IMR-90 (cell line): Measurements from ENCODE around the gene WDR1. TPM values are rescaled to one million over a fixed set of nuclear protein-coding genes. Genes with fewer than 3 reads are reported as not detected.

Experiments
- ATAC-seq: fragments of 200-7000 bp; cut with Tn5 transposase; 2 replicates; pipeline ENCODE4 v1.9.1; 2020; ENCODE audit warnings: low read depth, mild to moderate bottlenecking, moderate library complexity
- BruUV-seq: library from RNA; stranded (reverse); fragments of 400-500 nt; replicated peaks from 2 replicates; lab custom pipeline; 2021; lab: Mats Ljungman, UMichigan
- CTCF ChIA-PET: fragments of 300-600 bp; formaldehyde crosslinking; extraction: SDS; loops from one replicate; lab custom pipeline; 2021; ENCODE audit warnings: antibody characterized with exemption; lab: Yijun Ruan, JAX
- POLR2A ChIA-PET: fragments of 300-600 bp; sonication (Branson Sonifier 250); formaldehyde crosslinking; loops from one replicate; lab custom pipeline; 2022; ENCODE audit warnings: antibody characterized with exemption; ENCODE audit not compliant: unreplicated experiment; lab: Charles Lee
- DNase-seq: peaks from one replicate; pipeline ENCODE4 v3.0.0; 2013
- H2AFZ ChIP-seq: replicated peaks from 2 replicates; pipeline ENCODE3; 2013; ENCODE audit warnings: low read length, mild to moderate bottlenecking; ENCODE audit not compliant: poor library complexity
- H2AK5ac ChIP-seq: 2 replicates; pipeline ENCODE4 v1.6.1; 2013; ENCODE audit warnings: low read depth, low read length, inconsistent platforms
- H2AK9ac ChIP-seq: replicated peaks from 2 replicates; pipeline ENCODE3; 2013; ENCODE audit warnings: mild to moderate bottlenecking, low read depth, low read length, moderate library complexity; ENCODE audit not compliant: poor library complexity
- H2BK120ac ChIP-seq: 2 replicates; pipeline ENCODE4 v1.6.1; 2013; ENCODE audit warnings: low read depth, low read length, inconsistent platforms
- H2BK15ac ChIP-seq: 3 replicates; pipeline ENCODE4 v1.6.1; 2013; ENCODE audit warnings: low read depth, low read length, inconsistent platforms
- H2BK20ac ChIP-seq: 2 replicates; pipeline ENCODE4 v1.6.1; 2013; ENCODE audit warnings: low read depth, mild to moderate bottlenecking, inconsistent platforms, low read length, moderate library complexity
- H2BK5ac ChIP-seq: 2 replicates; pipeline ENCODE4 v1.6.1; 2013; ENCODE audit warnings: mild to moderate bottlenecking, low read depth, low read length, inconsistent platforms; ENCODE audit not compliant: poor library complexity, severe bottlenecking
- H3K14ac ChIP-seq: replicated peaks from 2 replicates; pipeline ENCODE4 v1.6.1; 2013; ENCODE audit warnings: low read depth, low read length, inconsistent platforms
- H3K18ac ChIP-seq: 2 replicates; pipeline ENCODE4 v1.6.1; 2013; ENCODE audit warnings: low read depth, low read length, control low read depth
- H3K23ac ChIP-seq: 2 replicates; pipeline ENCODE4 v1.6.1; 2013; ENCODE audit warnings: low read depth, low read length, inconsistent platforms
- H3K27ac ChIP-seq: 2 replicates; pipeline ENCODE4 v1.5.1; 2013; ENCODE audit warnings: mild to moderate bottlenecking, control low read depth, low read length; ENCODE audit not compliant: insufficient read depth
- H3K27me3 ChIP-seq: 2 replicates; pipeline ENCODE4 v1.6.1; 2013; ENCODE audit warnings: low read length; ENCODE audit not compliant: control insufficient read depth, insufficient read depth
- H3K36me3 ChIP-seq: 2 replicates; pipeline ENCODE4 v1.6.1; 2013; ENCODE audit warnings: low read length, mixed read lengths; ENCODE audit not compliant: control insufficient read depth, insufficient read depth
- H3K4ac ChIP-seq: 2 replicates; pipeline ENCODE4 v1.6.1; 2013; ENCODE audit warnings: low read depth, low read length, inconsistent platforms
- H3K4me1 ChIP-seq: 2 replicates; pipeline ENCODE4 v1.6.1; 2013; ENCODE audit warnings: low read length, mixed read lengths; ENCODE audit not compliant: control insufficient read depth, insufficient read depth
- H3K4me2 ChIP-seq: 2 replicates; pipeline ENCODE4 v1.6.1; 2013; ENCODE audit warnings: low read depth, mild to moderate bottlenecking, control low read depth, low read length, moderate library complexity
- H3K4me3 ChIP-seq: 2 replicates; pipeline ENCODE4 v1.5.1; 2013; ENCODE audit warnings: low read depth, mild to moderate bottlenecking, control low read depth, low read length, moderate library complexity; ENCODE audit not compliant: insufficient read depth
- H3K56ac ChIP-seq: 2 replicates; pipeline ENCODE4 v1.6.1; 2013; ENCODE audit warnings: low read length, inconsistent platforms; ENCODE audit not compliant: insufficient read depth; ENCODE audit errors: extremely low read depth
- H3K79me1 ChIP-seq, 2 experiments: 2 replicates each; pipeline ENCODE4 v1.6.1; 2013; ENCODE audit warnings: low read length in 2 of 2, inconsistent platforms in 1 of 2, low read depth in 1 of 2
- H3K9ac ChIP-seq: 2 replicates; pipeline ENCODE4 v1.6.1; 2013; ENCODE audit warnings: low read depth, low read length, control low read depth
- H3K9me1 ChIP-seq: 2 replicates; pipeline ENCODE4 v1.6.1; 2013; ENCODE audit warnings: low read length, inconsistent platforms; ENCODE audit not compliant: insufficient read depth
- H3K9me3 ChIP-seq: 2 replicates; pipeline ENCODE4 v1.6.1; 2013; ENCODE audit warnings: low read length; ENCODE audit not compliant: control insufficient read depth, insufficient read depth
- H4K20me1 ChIP-seq: 2 replicates; pipeline ENCODE4 v1.6.1; 2013; ENCODE audit warnings: low read length, inconsistent platforms; ENCODE audit not compliant: insufficient read depth
- H4K5ac ChIP-seq: 2 replicates; pipeline ENCODE4 v1.6.1; 2013; ENCODE audit warnings: mild to moderate bottlenecking, low read depth, low read length, control low read depth
- H4K8ac ChIP-seq, 2 experiments: 2 replicates each; pipeline ENCODE4 v1.6.1; 2013; ENCODE audit warnings: low read depth in 2 of 2, low read length in 2 of 2, control low read depth in 1 of 2, inconsistent platforms in 1 of 2
- H4K91ac ChIP-seq: 2 replicates; pipeline ENCODE4 v1.6.1; 2013; ENCODE audit warnings: low read depth, low read length, inconsistent platforms; ENCODE audit not compliant: insufficient read depth
- FOS ChIP-seq: fragments of 150-350 bp; IDR thresholded peaks from 2 replicates; pipeline ENCODE4 v1.6.1; 2016; ENCODE audit warnings: low read depth, low read length
- MAFK ChIP-seq: IDR thresholded peaks from 2 replicates; pipeline ENCODE4 v1.6.1; 2012; ENCODE audit warnings: low read depth, low read length, improper control_type of control experiment
- USF2 ChIP-seq: fragments of 150-350 bp; IDR thresholded peaks from 2 replicates; pipeline ENCODE4 v1.6.1; 2017; ENCODE audit warnings: mild to moderate bottlenecking, antibody characterized with exemption, low read length, low read depth
- WGBS, 2 experiments: methylation state at CpG; one replicate each; pipeline versions ENCODE4 v1.1.5 to v1.1.7; 2013; ENCODE audit warnings: missing lambda C conversion rate in 2 of 2; ENCODE audit not compliant: insufficient read length in 1 of 2; ENCODE audit errors: extremely low coverage in 2 of 2; 5-methylcytosine and 5-hydroxymethylcytosine counted together
- dilution Hi-C: fragments of 300-500 bp; cut with HindIII; formaldehyde crosslinking; loops from one replicate; pipeline ENCODE4 v1.14.3; 2018; ENCODE audit warnings: low sequenced_read_pairs; ENCODE audit not compliant: unreplicated experiment
- in situ Hi-C: fragments of 300-500 bp; cut with MboI; formaldehyde crosslinking; loops from 3 replicates; pipeline ENCODE4 v1.14.3; 2019; ENCODE audit warnings: low sequenced_read_pairs, inconsistent platforms, mixed read lengths
- intact Hi-C: fragments of 100-400 bp; cut with micrococcal nuclease; formaldehyde crosslinking; loops from 2 replicates; pipeline ENCODE4 v1.10.0; 2022
- polyA plus RNA-seq, 3 experiments: library from polyadenylated mRNA; depleted of rRNA; stranded (reverse); fragments of >200 nt; gene quantifications; 2 replicates each; pipeline ENCODE4 v1.2.3, GENCODE V29; 2012; ENCODE audit warnings: low replicate concordance in 1 of 3
- total RNA-seq: library from RNA; depleted of rRNA; stranded (reverse); fragments of >200 nt; gene quantifications from 2 replicates; pipeline ENCODE4 v1.2.3, GENCODE V29; 2012

Gene WDR1
- total and polyA plus RNA-seq, 2 of the 4 experiments (the other 2 are of a cell fraction), result 725 to 992 TPM

DNA sequence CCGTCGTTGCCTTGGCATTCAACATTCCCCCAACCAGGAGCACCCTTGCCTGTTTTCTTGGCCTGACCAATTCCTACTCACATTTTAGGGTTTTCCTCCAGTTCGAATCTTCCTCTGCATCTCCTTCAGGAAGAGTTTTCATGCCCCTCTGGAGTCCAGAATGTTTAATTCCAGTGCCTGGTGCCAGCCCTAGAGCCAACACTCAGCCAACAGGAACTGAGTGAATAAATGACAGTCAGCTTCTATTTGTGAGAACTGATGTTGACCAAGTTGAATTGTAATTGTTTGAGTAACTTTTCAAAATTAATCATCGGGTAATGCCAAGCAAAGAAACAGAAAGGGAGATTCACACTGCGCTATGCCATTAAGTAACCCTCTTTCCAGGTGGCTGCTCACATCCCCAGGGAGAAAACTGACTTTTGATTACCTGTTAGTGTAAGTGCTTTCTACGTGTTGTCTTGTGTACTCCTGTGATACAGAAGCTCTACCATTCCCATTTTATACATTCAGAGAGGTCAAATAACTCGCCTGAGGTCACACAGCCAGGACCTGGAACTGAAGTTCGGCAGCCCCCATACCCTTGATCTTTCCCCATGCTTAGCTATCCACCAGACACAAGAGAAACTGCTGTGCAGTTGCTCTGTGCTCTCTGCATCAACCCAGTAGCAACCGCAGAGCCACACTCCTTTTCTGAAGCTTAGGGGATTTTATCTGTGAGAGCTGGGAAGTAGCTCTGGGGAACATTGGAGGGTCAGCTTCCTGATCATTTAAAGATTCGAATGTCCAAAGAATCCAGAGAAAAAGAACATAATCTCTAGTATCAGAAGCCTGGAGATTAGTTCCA is 76.3 kb downstream of the WDR1 start (continued):
- no peak for TF ChIP-seq MAFK

- Histone ChIP-seq H3K9ac (no peak overlapping the region), H3K4me1 (peaks cover 19% of the 10 kb centered on the region), H4K5ac (no peak overlapping the region), H3K4me3 (no peak overlapping the region), H2AK5ac (no peak overlapping the region), H3K9me1 (peaks cover 7% of the 10 kb centered on the region), H4K91ac (no peak overlapping the region), H2BK5ac (no peak overlapping the region), H3K14ac (no peak overlapping the region), H3K4me2 (no peak overlapping the region), H2BK15ac (no peak overlapping the region), H3K18ac (no peak overlapping the region), H3K27me3 (no peaks in the 10 kb centered on the region), H3K4ac (no peak overlapping the region), H2AK9ac (no peak overlapping the region), H2BK20ac (no peak overlapping the region), H2AFZ (no peak overlapping the region), H2BK120ac (no peak overlapping the region), H3K27ac (no peak overlapping the region), H4K20me1 (no peaks in the 10 kb centered on the region), H3K23ac (no peak overlapping the region), H3K36me3 (no peaks in the 10 kb centered on the region), H3K9me3 (no peaks in the 10 kb centered on the region), H3K56ac (no peak overlapping the region), H4K8ac (no peak overlapping the region), H3K79me1 (no peaks in the 10 kb centered on the region)
- no peak for ATAC-seq
- CTCF ChIA-PET, result no interaction called here
- intact Hi-C loops (no loop called here), in situ Hi-C loops (no loop called here), dilution Hi-C loops (no loop called here)
- POLR2A ChIA-PET, result no interaction called here
- WGBS, 2 experiments, result 96% methylated on average over 5 of the region's 10 CpGs; no CpG with 5 or more reads in 1 of the 2 experiments
- no peak for DNase-seq
- TF ChIP-seq USF2 (no peak), FOS (no peak)
- no TSS peak for BruUV-seq
Observed at GRCh38 chr4:10036807-10037342, 79.7 kb downstream of the WDR1 start.
